RWPE1 (cell line): ENCODE measurements around the gene PTPRC.

Experiments used
- CTCF ChIA-PET: fragments of 350-600 bp; sonication (Branson Sonifier 250); formaldehyde crosslinking; extraction: SDS; loops from one replicate; lab custom pipeline; 2021; lab: Yijun Ruan, JAX
- POLR2A ChIA-PET: fragments of 400-600 bp; formaldehyde crosslinking; extraction: SDS; loops from one replicate; lab custom pipeline; 2020; ENCODE audit warnings: antibody characterized with exemption; ENCODE audit not compliant: low non-redundant PET; lab: Yijun Ruan, JAX
- DNase-seq: peaks from one replicate; pipeline ENCODE4 v3.0.0; 2012; ENCODE audit warnings: low spot score
- H3K27ac ChIP-seq: fragments of 450-650 bp; 2 replicates; pipeline ENCODE4 v1.5.1; 2017
- CTCF ChIP-seq: fragments of 450-650 bp; conservative IDR thresholded peaks from 2 replicates; pipeline ENCODE4 v1.5.1; 2017; ENCODE audit warnings: low read depth, mild to moderate bottlenecking

Gene PTPRC

GRCh38 chr1:198797656-198798055, 158.8 kb downstream of the PTPRC start:
- DNase-seq = no peak
- H3K27ac ChIP-seq = no peak overlapping the region
- ChIA-PET CTCF (interaction anchor here (0.6 kb wide), 2 partner anchors 268 to 710 kb away, joined by 3 to 5 read pairs; no protein-coding TSS in a partner anchor), POLR2A (interaction anchor here (0.7 kb wide), 1 partner anchor 53 kb away, joined by 3 read pairs; no protein-coding TSS in a partner anchor)
- no peak for TF ChIP-seq CTCF

DNA sequence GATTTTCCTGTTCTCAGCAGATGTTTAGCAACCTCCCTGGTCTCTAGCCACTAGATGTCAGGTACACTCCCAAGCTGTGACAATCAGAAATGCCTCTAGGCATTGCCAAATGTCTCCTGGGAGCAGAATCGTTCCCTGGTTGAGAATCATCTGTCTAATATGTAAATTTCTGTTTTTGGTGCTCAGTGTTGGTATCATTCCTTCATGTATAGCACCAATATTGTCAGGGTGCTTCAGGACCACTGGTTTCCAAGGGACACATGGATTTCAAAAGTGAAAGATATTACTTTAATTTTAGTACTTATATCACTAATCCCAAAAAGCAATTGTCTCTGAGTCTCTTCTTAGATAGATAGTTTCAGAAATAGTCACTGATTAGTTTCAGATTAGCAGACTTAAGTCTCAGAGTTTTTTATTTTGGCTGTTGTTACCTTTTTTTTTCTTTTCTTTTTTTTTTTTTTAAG, 160.1 kb downstream of the PTPRC start:
- ChIA-PET POLR2A (no interaction called here), CTCF (interaction anchor here (0.6 to 1.4 kb wide), 4 partner anchors 14 to 715 kb away, joined by 3 to 5 read pairs (median 4); no protein-coding TSS in a partner anchor)
- DNase-seq = no peak
- no peak for TF ChIP-seq CTCF
- no peak overlapping the region for H3K27ac ChIP-seq

DNA sequence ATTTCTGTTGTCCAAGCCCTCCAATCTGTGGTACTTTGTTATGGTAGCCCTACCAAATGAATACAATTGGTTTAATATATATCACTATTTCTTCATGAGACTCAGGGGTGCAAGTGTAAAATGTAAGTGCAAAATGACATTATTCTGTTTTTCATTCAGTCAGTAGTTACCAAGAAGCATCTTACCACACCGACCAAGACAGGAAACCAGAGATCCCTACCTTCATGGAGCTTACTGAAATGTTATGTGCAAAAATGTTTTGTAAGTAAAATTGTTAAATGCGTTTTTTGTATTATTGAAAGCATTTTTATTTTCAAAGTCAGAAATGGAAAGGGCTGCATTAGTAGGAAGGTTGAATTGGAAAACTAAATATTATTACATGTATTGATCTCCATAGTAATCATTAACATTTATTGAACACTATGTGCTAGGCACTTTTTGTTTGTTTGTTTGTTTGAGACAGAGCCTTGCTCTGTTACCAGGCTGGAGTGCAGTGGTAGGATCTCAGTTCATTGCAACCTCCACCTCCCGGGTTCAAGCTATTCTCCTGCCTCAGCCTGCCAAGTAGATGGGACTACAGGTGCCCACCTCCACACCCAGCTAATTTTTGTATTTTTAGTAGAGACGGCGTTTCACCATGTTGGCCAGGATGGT, 166.8 kb downstream of the PTPRC start:
- DNase-seq = no peak
- POLR2A ChIA-PET = no interaction called here
- H3K27ac ChIP-seq = no peak overlapping the region
- CTCF ChIA-PET = interaction anchor here (0.7 to 1.3 kb wide), 2 partner anchors 747 to 1319 kb away, joined by 3 read pairs; no protein-coding TSS in a partner anchor
- TF ChIP-seq CTCF = no peak

GRCh38 chr1:198806861-198807260, 168.0 kb downstream of the PTPRC start:
- no peak for TF ChIP-seq CTCF
- POLR2A ChIA-PET = no interaction called here
- no peak for DNase-seq
- no peak overlapping the region for H3K27ac ChIP-seq
- CTCF ChIA-PET = interaction anchor here (0.7 to 1.3 kb wide), 2 partner anchors 746 to 1212 kb away, joined by 3 to 4 read pairs; no protein-coding TSS in a partner anchor
